Ishikawa (cell line): ENCODE measurements around the gene GGACT.

Source experiments
- CEBPB ChIP-seq: IDR thresholded peaks from 2 replicates; pipeline ENCODE4 v1.6.1; 2012
- CREB1 ChIP-seq: IDR thresholded peaks from 2 replicates; pipeline ENCODE4 v1.6.1; 2012; ENCODE audit warnings: low read depth
- EGR1 ChIP-seq: IDR thresholded peaks from 2 replicates; pipeline ENCODE4 v1.6.1; 2012
- EP300 ChIP-seq: IDR thresholded peaks from 2 replicates; pipeline ENCODE4 v1.6.1; 2012; ENCODE audit warnings: borderline replicate concordance
- FOXM1 ChIP-seq: IDR thresholded peaks from 2 replicates; pipeline ENCODE4 v1.6.1; 2012; ENCODE audit warnings: low read depth, borderline replicate concordance
- MAX ChIP-seq: IDR thresholded peaks from 2 replicates; pipeline ENCODE4 v1.6.1; 2012
- NFIC ChIP-seq: IDR thresholded peaks from 2 replicates; pipeline ENCODE4 v1.6.1; 2012
- RAD21 ChIP-seq: IDR thresholded peaks from 2 replicates; pipeline ENCODE4 v1.6.1; 2012; ENCODE audit warnings: low read depth
- REST ChIP-seq: IDR thresholded peaks from 2 replicates; pipeline ENCODE4 v1.6.1; 2012; ENCODE audit warnings: low read depth, mild to moderate bottlenecking
- TAF1 ChIP-seq: IDR thresholded peaks from 2 replicates; pipeline ENCODE4 v1.6.1; 2012; ENCODE audit warnings: low read depth, mild to moderate bottlenecking
- TCF12 ChIP-seq: IDR thresholded peaks from 2 replicates; pipeline ENCODE4 v1.6.1; 2012; ENCODE audit warnings: low read depth
- TEAD4 ChIP-seq: IDR thresholded peaks from 2 replicates; pipeline ENCODE4 v1.6.1; 2012
- YY1 ChIP-seq: IDR thresholded peaks from 2 replicates; pipeline ENCODE4 v1.6.1; 2012; ENCODE audit warnings: low read depth
- ZBTB7A ChIP-seq: IDR thresholded peaks from 2 replicates; pipeline ENCODE4 v1.6.1; 2012; ENCODE audit warnings: low read depth
- TF ChIP-seq, protein P1 (sequence below): IDR thresholded peaks from 2 replicates; pipeline ENCODE4 v1.6.1; 2012

The GGACT gene

DNA sequence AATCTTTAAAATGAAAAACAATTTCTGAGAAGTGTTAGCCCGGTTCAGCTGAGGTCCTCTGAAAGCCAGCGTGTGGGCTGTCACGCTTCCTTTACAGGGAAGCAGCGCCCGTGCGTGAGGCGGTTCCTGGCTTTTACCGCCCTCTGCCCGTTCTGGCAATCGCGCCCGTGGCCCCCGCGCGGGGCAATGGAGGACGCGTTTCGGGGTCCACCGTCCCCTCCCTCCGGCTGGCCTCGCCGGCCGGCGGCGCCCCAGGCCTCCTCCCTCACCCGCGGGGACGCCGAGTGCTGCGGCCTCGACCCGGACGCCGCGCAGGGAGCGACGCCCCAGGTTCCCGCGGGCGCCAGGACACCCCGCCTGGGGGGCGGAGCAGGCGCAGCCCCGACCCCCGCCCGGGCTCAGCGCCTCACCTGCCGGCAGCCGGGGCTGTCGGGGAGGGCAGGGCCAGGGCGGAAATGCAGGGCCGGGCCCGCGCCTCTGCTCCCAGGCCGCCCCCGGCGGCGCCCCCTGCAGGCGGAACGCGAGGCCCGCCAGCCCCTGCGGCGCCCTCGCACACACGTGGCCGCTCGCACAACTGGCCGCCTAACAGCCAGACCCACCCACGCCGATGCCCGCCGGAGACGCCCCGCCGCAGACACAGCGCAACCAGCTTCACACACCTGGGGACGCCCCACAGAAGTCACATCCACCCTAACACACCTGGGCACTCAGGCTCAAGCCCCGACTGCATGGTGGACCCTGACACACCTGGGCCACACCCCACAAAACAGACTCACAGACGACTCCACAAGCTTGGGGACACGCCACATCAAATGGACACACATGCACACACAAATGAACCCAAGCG, at the start of gene GGACT:
GGACT (minus strand) TSS at position 459 of the 847 bp plus-strand sequence. CDS start 56,198 bp downstream, outside the sequence.
- peak; percentile 10; the same call in 1 of the 2 replicates for TF ChIP-seq RAD21
- TF ChIP-seq ZBTB7A, result 0 out of 2 replicates have a peak, but pooled peaks have one; percentile 12
- TF ChIP-seq, protein P1, sequence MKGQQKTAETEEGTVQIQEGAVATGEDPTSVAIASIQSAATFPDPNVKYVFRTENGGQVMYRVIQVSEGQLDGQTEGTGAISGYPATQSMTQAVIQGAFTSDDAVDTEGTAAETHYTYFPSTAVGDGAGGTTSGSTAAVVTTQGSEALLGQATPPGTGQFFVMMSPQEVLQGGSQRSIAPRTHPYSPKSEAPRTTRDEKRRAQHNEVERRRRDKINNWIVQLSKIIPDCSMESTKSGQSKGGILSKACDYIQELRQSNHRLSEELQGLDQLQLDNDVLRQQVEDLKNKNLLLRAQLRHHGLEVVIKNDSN, result peak; percentile 76
- TF ChIP-seq TCF12, result no peak
- peak; percentile 98 for TF ChIP-seq MAX

- no peak for TF ChIP-seq REST
- no peak for TF ChIP-seq EP300
- no peak for TF ChIP-seq YY1
- TF ChIP-seq NFIC, result no peak
- TF ChIP-seq TAF1, result no peak
- no peak for TF ChIP-seq TCF12
- no peak for TF ChIP-seq RAD21
- TF ChIP-seq MAX, result no peak
- TF ChIP-seq CEBPB, result no peak
- TF ChIP-seq FOXM1, result no peak
- TF ChIP-seq, protein P1, result no peak
- TF ChIP-seq EGR1, result no peak
- TF ChIP-seq ZBTB7A, result no peak
- TF ChIP-seq TEAD4, result no peak
- no peak for TF ChIP-seq CREB1
Observed at GRCh38 chr13:100637796-100638195, 49.2 kb upstream of the GGACT start.

GRCh38 chr13:100637380-100637779, 48.8 kb upstream of the GGACT start:
- no peak for TF ChIP-seq TEAD4
- no peak for TF ChIP-seq YY1
- TF ChIP-seq, protein P1, result no peak

DNA sequence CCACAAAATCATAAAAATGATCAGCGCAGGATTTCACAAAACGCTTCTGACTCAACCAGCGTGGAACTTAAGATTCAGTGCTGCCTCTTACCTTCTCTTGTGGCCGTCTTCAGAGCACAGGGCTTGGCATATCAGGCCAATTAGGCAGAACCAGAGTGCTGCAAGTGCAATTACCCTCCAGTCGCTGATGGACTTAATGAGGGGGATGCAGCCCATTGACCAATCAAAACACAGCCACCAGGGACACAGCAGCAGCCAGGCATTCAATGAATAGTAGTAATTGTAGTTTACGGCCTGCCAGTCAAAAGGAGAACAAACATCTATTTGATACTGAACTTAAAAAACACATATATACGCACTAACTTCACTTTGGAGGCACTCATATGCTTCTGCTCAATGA, 47.9 kb upstream of the GGACT start:
- no peak for TF ChIP-seq TAF1
- TF ChIP-seq YY1, result no peak
- no peak for TF ChIP-seq FOXM1
- TF ChIP-seq TCF12, result no peak
- TF ChIP-seq EP300, result no peak
- TF ChIP-seq REST, result no peak
- no peak for TF ChIP-seq RAD21
- TF ChIP-seq CREB1, result no peak
- no peak for TF ChIP-seq TEAD4
- TF ChIP-seq MAX, result no peak
- TF ChIP-seq CEBPB, result no peak

- peak; percentile 52; the same call in 1 of the 2 replicates for TF ChIP-seq CEBPB
- no peak for TF ChIP-seq FOXM1
Observed at GRCh38 chr13:100636004-100636403, 47.4 kb upstream of the GGACT start.

DNA sequence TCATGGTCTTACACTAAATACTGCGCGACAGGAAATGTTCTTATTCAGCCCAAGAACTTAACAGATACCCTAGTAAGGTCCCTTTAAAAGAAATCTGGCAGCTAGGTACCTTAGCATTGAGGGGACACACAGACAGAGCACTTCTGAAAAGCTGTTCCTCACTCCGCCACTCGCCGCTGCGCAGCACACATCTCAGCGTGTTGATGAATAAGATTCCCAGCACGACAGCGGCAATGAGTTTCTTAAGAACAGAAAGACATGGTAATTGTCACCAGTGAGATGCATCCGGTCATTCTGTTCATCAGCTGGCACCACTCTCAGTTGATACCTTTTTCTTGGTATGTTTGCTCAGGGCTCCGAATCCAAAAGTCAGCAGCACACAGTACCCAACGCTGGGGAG, 46.1 kb upstream of the GGACT start:
- no peak for TF ChIP-seq EP300
- TF ChIP-seq EGR1, result no peak
- TF ChIP-seq CEBPB, result no peak
- TF ChIP-seq REST, result no peak
- TF ChIP-seq FOXM1, result no peak
- no peak for TF ChIP-seq TEAD4
- no peak for TF ChIP-seq CREB1
- TF ChIP-seq MAX, result no peak
- TF ChIP-seq, protein P1, result no peak
- no peak for TF ChIP-seq YY1
- TF ChIP-seq TCF12, result no peak
- TF ChIP-seq TAF1, result no peak
- TF ChIP-seq ZBTB7A, result no peak
- no peak for TF ChIP-seq RAD21
- no peak for TF ChIP-seq NFIC
